Mesodermal cell (in vitro differentiated cells): ENCODE results near the gene TOMM40L.

Experiments
- H3K27ac ChIP-seq: 2 replicates; pipeline ENCODE4 v1.7.0; 2013; ENCODE audit warnings: mild to moderate bottlenecking, low read depth, low read length, moderate library complexity; ENCODE audit not compliant: severe bottlenecking
- H3K36me3 ChIP-seq: 2 replicates; pipeline ENCODE4 v1.7.1; 2013; ENCODE audit warnings: mild to moderate bottlenecking, low read length, moderate library complexity; ENCODE audit not compliant: control insufficient read depth, insufficient read depth
- H3K4me1 ChIP-seq: one replicate; pipeline ENCODE4 v1.7.1; 2013; ENCODE audit warnings: mild to moderate bottlenecking, low read length; ENCODE audit not compliant: insufficient read depth, control insufficient read depth, poor library complexity, severe bottlenecking
- H3K4me3 ChIP-seq: 2 replicates; pipeline ENCODE4 v1.7.0; 2013; ENCODE audit warnings: low read length, control low read depth, mild to moderate bottlenecking; ENCODE audit not compliant: insufficient read depth, poor library complexity, severe bottlenecking; ENCODE audit errors: extremely low read depth
- H3K9me3 ChIP-seq: 2 replicates; pipeline ENCODE4 v1.7.1; 2013; ENCODE audit warnings: mild to moderate bottlenecking, low read length, moderate library complexity; ENCODE audit not compliant: control insufficient read depth
- WGBS, 2 experiments: methylation state at CpG; one replicate each; pipeline ENCODE4 v1.1.5; 2013; ENCODE audit warnings: missing lambda C conversion rate in 2 of 2; ENCODE audit not compliant: insufficient coverage in 2 of 2; 5-methylcytosine and 5-hydroxymethylcytosine counted together

TOMM40L gene

GRCh38 chr1:161209790-161210409 is 16.0 kb upstream of the TOMM40L start:
- peaks cover 95% of the 10 kb centered on the region for H3K36me3 ChIP-seq
- WGBS, 2 experiments: 33 to 43% methylated on average over 7 to 10 of the region's 11 CpGs

DNA sequence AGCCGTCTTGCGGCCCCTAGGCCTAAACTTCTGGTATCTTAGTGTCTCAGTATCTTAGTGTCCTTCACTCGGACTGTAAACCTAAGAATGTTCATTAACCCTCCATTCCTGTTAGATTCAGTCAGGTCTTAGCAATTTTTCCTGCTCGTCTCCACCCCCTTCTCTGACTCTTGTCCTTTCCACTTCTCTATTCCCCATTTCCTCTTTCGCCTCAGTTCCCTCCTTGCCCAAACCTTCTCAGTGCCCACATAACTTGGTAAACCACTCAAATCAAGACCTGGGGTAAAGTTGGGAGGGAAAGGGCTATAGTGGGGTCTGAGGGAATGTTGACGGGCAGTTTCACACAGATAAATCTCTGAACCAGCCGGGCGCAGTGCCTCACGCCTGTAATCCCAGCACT is 11.5 kb upstream of the TOMM40L start:
- H3K27ac ChIP-seq: no peak overlapping the region
- WGBS, 2 experiments: 97 to 100% methylated on average over 4 to 9 of the region's 9 CpGs
- peaks cover 65% of the 10 kb centered on the region for H3K36me3 ChIP-seq
- H3K9me3 ChIP-seq: no peaks in the 10 kb centered on the region
- peaks cover 22% of the 10 kb centered on the region for H3K4me1 ChIP-seq
- no peak overlapping the region for H3K4me3 ChIP-seq

More at GRCh38 chr1:161209790-161210409, 16.0 kb upstream of the TOMM40L start:
- H3K4me1 ChIP-seq: peaks cover 2% of the 10 kb centered on the region
- no peak overlapping the region for H3K27ac ChIP-seq
- no peak overlapping the region for H3K4me3 ChIP-seq
- no peaks in the 10 kb centered on the region for H3K9me3 ChIP-seq

DNA sequence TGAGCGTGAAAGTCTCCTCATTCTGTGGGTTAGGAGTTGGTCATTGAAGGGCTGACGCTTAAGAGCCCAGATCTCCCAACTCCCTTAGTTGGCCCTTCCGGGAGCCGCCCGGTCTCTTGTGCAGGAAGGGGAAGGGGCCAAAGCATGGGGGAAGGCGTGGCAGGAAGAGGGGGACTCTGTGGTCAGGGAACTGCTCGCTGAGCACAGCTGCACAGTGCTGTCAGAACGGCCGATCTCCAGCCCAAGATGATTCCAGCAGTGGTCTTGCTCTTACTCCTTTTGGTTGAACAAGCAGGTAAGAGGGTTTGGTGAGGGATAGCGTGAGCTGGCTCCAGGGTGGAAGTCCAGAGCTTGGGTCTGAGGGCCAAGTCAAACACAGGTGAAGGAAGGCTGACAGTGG is 10.8 kb upstream of the TOMM40L start, which contains the start of gene FCER1G:
Gene FCER1G, plus strand, starts transcription at position 220 of the 400 bp plus-strand sequence. Its CDS starts 27 bp downstream, at position 247.
- Histone ChIP-seq H3K27ac (no peak within 1 kb of the TSS), H3K9me3 (no peaks in the 10 kb centered on the region), H3K4me1 (peaks cover 20% of the 10 kb centered on the region), H3K36me3 (peaks cover 57% of the 10 kb centered on the region), H3K4me3 (no peak within 1 kb of the TSS)
- 87 to 98% methylated on average over 4 to 5 of the region's 10 CpGs for WGBS, 2 experiments

DNA sequence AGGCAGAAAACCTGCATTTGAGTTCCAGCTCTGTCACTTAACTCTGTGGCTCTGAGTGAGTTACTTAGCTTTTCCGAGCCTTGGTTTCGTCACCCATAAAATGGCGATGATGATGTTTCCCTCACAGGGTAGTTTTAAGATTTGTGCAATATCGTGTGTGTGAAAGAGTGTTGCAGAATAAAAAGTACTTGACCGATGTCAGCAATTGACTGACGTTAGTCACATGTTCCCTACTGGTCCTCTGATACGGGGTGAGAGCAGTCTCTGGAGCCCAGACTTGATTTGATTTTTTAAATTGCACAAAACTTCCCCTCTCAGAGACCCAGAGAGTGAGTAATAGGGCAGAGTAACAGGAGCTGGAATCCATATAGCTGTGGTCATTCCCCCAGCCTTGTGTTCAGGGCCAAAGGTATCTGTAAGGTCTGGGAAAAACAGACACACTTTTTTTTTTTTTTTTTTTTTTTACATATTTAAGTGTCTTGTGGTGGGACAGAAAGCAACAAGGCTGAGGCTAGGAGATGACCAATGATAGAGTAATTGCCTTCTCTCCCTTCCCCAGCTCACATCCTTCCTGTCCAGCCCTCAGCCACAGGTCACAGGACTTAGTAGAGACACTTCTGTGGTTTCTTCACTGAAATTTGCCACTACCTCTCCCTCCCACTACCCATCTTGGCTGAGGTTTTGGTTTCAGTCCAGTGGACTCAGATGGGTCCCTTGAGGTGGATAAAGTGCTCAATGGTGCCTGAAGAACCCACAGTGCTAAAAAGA is 8.7 kb upstream of the TOMM40L start:
- peak overlapping the region; percentile 33 for H3K27ac ChIP-seq

GRCh38 chr1:161217831-161218230 is 8.0 kb upstream of the TOMM40L start:
- Histone ChIP-seq H3K4me3 (no peak overlapping the region), H3K9me3 (no peaks in the 10 kb centered on the region), H3K36me3 (peaks cover 30% of the 10 kb centered on the region), H3K4me1 (peaks cover 19% of the 10 kb centered on the region), H3K27ac (no peak overlapping the region)
- WGBS, 2 experiments: 78 to 83% methylated on average over 2 to 3 of the region's 6 CpGs

More for the DNA sequence above, 8.7 kb upstream of the TOMM40L start:
- no peak overlapping the region for H3K4me3 ChIP-seq
- H3K36me3 ChIP-seq: peaks cover 37% of the 10 kb centered on the region
- H3K4me1 ChIP-seq: peaks cover 19% of the 10 kb centered on the region
- WGBS, 2 experiments: 95 to 100% methylated on average over 4 to 7 of the region's 7 CpGs
- H3K9me3 ChIP-seq: no peaks in the 10 kb centered on the region

GRCh38 chr1:161218301-161219077 is 7.4 kb upstream of the TOMM40L start:
- 88 to 93% methylated on average over 4 to 5 of the region's 8 CpGs for WGBS, 2 experiments
- Histone ChIP-seq H3K27ac (no peak overlapping the region), H3K36me3 (peaks cover 23% of the 10 kb centered on the region)

DNA sequence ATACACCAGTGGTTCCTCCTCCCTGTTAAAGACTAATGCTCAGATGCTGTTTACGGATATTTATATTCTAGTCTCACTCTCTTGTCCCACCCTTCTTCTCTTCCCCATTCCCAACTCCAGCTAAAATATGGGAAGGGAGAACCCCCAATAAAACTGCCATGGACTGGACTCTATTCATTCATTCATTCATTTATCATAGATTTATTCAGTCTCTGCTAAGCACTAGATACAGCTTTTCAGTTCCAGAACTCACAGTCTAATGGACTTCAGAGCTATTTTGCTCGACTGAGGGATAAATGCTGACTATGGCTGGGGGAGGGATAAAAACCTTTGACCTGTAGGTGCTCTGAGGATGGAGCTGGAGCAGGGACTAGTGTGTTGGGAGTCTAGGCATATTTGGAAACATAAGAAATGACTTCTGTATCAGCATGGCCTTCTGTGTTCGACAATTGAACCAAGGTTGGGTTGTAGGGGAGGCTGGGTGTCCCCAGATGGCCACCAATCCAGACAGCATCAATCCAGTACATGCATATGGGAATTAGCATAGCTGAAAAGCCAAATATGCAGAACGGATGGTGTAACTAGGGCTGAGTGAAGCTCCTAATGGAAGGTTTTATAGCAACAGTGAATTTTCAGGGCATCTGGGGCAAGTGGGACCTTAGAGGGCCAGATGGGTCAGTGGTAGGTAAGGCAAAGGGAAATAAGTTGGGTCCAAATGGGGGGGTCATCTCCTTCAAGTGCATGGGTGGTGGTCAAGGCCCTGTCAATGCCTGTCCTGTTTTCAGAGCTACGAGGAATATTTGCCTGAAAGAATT is 6.6 kb upstream of the TOMM40L start:
- Histone ChIP-seq H3K36me3 (peaks cover 15% of the 10 kb centered on the region), H3K4me1 (peaks cover 19% of the 10 kb centered on the region), H3K27ac (no peak overlapping the region), H3K9me3 (no peaks in the 10 kb centered on the region), H3K4me3 (no peak overlapping the region)
- 93 to 100% methylated on average over 3 to 4 of the region's 5 CpGs for WGBS, 2 experiments

More at GRCh38 chr1:161218301-161219077, 7.4 kb upstream of the TOMM40L start:
- Histone ChIP-seq H3K4me3 (no peak overlapping the region), H3K9me3 (no peaks in the 10 kb centered on the region), H3K4me1 (peaks cover 19% of the 10 kb centered on the region)

- no peak overlapping the region for H3K27ac ChIP-seq
These were observed 5.9 kb upstream of the TOMM40L start for GRCh38 chr1:161220002-161220401.

DNA sequence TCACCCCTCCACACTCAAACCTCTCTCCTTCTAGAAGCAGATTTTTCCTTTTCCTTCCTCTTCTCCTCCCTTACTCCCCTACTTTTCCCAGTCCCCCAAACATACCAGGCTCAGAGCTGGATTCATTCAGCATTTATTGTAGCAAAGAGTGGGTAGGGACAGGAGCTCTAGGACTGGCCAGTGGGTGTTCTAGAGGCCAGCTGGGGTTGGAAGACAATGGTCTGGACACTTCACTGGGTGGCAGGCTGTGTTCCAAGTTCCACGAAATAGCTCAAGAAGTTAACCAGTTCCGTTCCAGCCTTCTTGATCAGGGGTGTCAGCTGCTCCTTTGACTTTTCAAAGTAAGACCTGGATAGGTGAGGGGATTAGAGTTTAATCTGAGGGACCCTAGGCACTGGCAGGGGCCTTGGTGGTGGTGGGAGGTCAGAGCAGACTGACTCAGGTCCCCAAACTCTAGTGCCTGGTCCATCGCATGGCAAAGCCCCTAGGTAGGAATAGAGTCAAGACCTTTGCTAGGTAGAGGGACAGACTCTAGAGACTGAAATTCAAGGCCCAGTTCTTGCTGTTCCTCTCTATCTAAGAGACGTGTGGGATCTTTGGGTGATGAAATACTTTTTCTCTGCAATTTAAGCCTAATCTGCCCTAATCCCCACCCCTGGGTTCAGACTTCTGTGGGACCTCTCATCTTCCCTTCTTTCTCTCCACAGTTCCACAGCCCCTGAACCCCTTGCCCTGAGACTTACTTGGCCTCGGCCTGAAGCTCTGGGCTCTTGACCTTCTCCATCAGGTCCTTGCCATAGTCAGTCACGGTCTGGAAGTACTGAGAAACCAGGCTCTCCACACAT is 3.5 kb upstream of the TOMM40L start:
- peaks cover 16% of the 10 kb centered on the region for H3K4me1 ChIP-seq
- H3K27ac ChIP-seq: no peak overlapping the region
- H3K36me3 ChIP-seq: no peaks in the 10 kb centered on the region
- no peak overlapping the region for H3K4me3 ChIP-seq
- WGBS, 2 experiments: 76 to 96% methylated on average over 4 to 5 of the region's 6 CpGs
- H3K9me3 ChIP-seq: no peaks in the 10 kb centered on the region

More at GRCh38 chr1:161220002-161220401, 5.9 kb upstream of the TOMM40L start:
- no peaks in the 10 kb centered on the region for H3K9me3 ChIP-seq
- WGBS, 2 experiments: 86 to 95% methylated on average over 3 to 4 of the region's 5 CpGs
- H3K36me3 ChIP-seq: peaks cover 9% of the 10 kb centered on the region
- H3K4me1 ChIP-seq: peaks cover 19% of the 10 kb centered on the region
- H3K4me3 ChIP-seq: no peak overlapping the region
